K562 (cell line): Measurements from ENCODE around the gene ERI2. TPM values are rescaled to one million over a fixed set of nuclear protein-coding genes. Genes with fewer than 3 reads are reported as not detected.
A peak's percentile ranks its signal among the peaks of the same experiment; 100 is the strongest.

Experiments
- BRD4 ChIP-seq: fragments of 200-600 bp; sonication (generic); IDR thresholded peaks from 2 replicates; pipeline ENCODE4 v1.6.1; 2017; ENCODE audit warnings: inconsistent platforms
- CREB1 ChIP-seq, 2 experiments: sonication (generic) in 1 of 2; formaldehyde crosslinking in 1 of 2; IDR thresholded peaks; 2 replicates each; pipeline versions ENCODE4 v1.6.1 to v1.8.0; 2012 to 2022; ENCODE audit warnings: inconsistent platforms in 1 of 2, mild to moderate bottlenecking in 1 of 2, missing genetic modification reagents in 1 of 2, moderate library complexity in 1 of 2
- GATA2 ChIP-seq: sonication (generic); formaldehyde crosslinking; IDR thresholded peaks from 2 replicates; pipeline ENCODE4 v1.4.0; 2020; ENCODE audit warnings: mild to moderate bottlenecking, missing genetic modification reagents
- GATAD2A ChIP-seq: fragments of 450-650 bp; IDR thresholded peaks from 2 replicates; pipeline ENCODE4 v1.6.1; 2017
- MCM5 ChIP-seq: fragments of 450-650 bp; IDR thresholded peaks from 2 replicates; pipeline ENCODE4 v1.6.1; 2016; ENCODE audit warnings: low read depth
- MCM7 ChIP-seq, 2 experiments: fragments of 450-650 bp; IDR thresholded peaks; 2 replicates each; pipeline ENCODE4 v1.6.1; 2016 to 2018
- PTTG1 ChIP-seq: fragments of 450-650 bp; IDR thresholded peaks from 2 replicates; pipeline ENCODE4 v1.6.1; 2016; ENCODE audit warnings: low read depth, mild to moderate bottlenecking, missing genetic modification characterization, missing compliant biosample characterization
- SIX5 ChIP-seq, 2 experiments: IDR thresholded peaks; 2 replicates each; pipeline ENCODE4 v1.6.1; 2011; ENCODE audit warnings: low read length in 2 of 2, borderline replicate concordance in 1 of 2, low read depth in 1 of 2, mild to moderate bottlenecking in 1 of 2, moderate library complexity in 1 of 2; ENCODE audit not compliant: insufficient read depth in 1 of 2
- SP1 ChIP-seq: sonication (generic); formaldehyde crosslinking; IDR thresholded peaks from 2 replicates; pipeline ENCODE4 v1.8.1; 2022; ENCODE audit warnings: mild to moderate bottlenecking, missing genetic modification reagents
- SRSF7 ChIP-seq: fragments of 200-400 bp; formaldehyde crosslinking; optimal IDR thresholded peaks from 2 replicates; pipeline ENCODE3; 2017; ENCODE audit warnings: mild to moderate bottlenecking, low read depth, low read length
- ZFP30 ChIP-seq: fragments of 250-450 bp; sonication (Bioruptor Pico); IDR thresholded peaks from 2 replicates; pipeline ENCODE4 v1.8.0; 2022; ENCODE audit warnings: moderate library complexity, mild to moderate bottlenecking, inconsistent platforms, borderline replicate concordance
- ZFPM2 ChIP-seq: fragments of 250-450 bp; sonication (Bioruptor Pico); IDR thresholded peaks from 2 replicates; pipeline ENCODE4 v1.5.1; 2022; ENCODE audit warnings: mild to moderate bottlenecking
- ZNF778 ChIP-seq: fragments of 450-650 bp; formaldehyde crosslinking; IDR thresholded peaks from 2 replicates; pipeline ENCODE4 v1.4.0; 2020; ENCODE audit warnings: mild to moderate bottlenecking, moderate library complexity
- polyA plus RNA-seq, 8 experiments: library from polyadenylated mRNA; depleted of rRNA in 4 of 8; stranded (reverse) in 5 of 8; unstranded in 3 of 8; fragments of >200 nt; fragmentation: Nextera tagmentation in 2 of 8; fragmentation: Illumina TruSeq in 1 of 8; extraction: Ambion mirVana in 2 of 8; extraction: Trizol in 1 of 8; gene quantifications; 2 replicates each; pipeline versions ENCODE4 v1.2.1 to v1.2.3, GENCODE V29; 2011 to 2014; ENCODE audit warnings: inconsistent platforms in 1 of 8, missing spikeins in 1 of 8
- total RNA-seq, 7 experiments: library from RNA; depleted of rRNA in 6 of 7; stranded (reverse); fragments of >200 nt in 6 of 7; fragmentation: Illumina TruSeq in 2 of 7; extraction: Trizol in 2 of 7; gene quantifications; 2 replicates each; pipeline versions ENCODE4 v1.2.1 to v1.2.3, GENCODE V29; 2011 to 2021; ENCODE audit warnings: low replicate concordance in 1 of 7
- TF ChIP-seq, protein P1 (sequence below): fragments of 450-650 bp; IDR thresholded peaks from one replicate; pipeline ENCODE4 v1.6.1; 2018; ENCODE audit warnings: mild to moderate bottlenecking, moderate library complexity; ENCODE audit not compliant: partially characterized antibody
- TF ChIP-seq, protein P2 (sequence below): fragments of 250-450 bp; sonication (Bioruptor Pico); IDR thresholded peaks from 2 replicates; pipeline ENCODE4 v1.8.0; 2022; ENCODE audit warnings: moderate library complexity, mild to moderate bottlenecking, inconsistent platforms
- TF ChIP-seq, protein P3 (sequence below): fragments of 250-450 bp; sonication (Bioruptor Pico); IDR thresholded peaks from 2 replicates; pipeline ENCODE4 v1.8.0; 2021; ENCODE audit warnings: mild to moderate bottlenecking, moderate library complexity
- TF ChIP-seq, protein P4 (sequence below): fragments of 200-400 bp; formaldehyde crosslinking; IDR thresholded peaks from 2 replicates; pipeline ENCODE4 v1.6.1; 2017; ENCODE audit warnings: mild to moderate bottlenecking, low read depth, low read length, moderate library complexity
- TF ChIP-seq, protein P5 (sequence below): fragments of 450-650 bp; IDR thresholded peaks from 2 replicates; pipeline ENCODE4 v1.6.1; 2016; ENCODE audit warnings: low read depth, mild to moderate bottlenecking, moderate library complexity

Gene ERI2
- total and polyA plus RNA-seq, 9 of the 15 experiments (the other 6 are each of a cell fraction or from before 2014, with no cell fraction given) = 23.3 to 57.0 (median 48.1) TPM

DNA sequence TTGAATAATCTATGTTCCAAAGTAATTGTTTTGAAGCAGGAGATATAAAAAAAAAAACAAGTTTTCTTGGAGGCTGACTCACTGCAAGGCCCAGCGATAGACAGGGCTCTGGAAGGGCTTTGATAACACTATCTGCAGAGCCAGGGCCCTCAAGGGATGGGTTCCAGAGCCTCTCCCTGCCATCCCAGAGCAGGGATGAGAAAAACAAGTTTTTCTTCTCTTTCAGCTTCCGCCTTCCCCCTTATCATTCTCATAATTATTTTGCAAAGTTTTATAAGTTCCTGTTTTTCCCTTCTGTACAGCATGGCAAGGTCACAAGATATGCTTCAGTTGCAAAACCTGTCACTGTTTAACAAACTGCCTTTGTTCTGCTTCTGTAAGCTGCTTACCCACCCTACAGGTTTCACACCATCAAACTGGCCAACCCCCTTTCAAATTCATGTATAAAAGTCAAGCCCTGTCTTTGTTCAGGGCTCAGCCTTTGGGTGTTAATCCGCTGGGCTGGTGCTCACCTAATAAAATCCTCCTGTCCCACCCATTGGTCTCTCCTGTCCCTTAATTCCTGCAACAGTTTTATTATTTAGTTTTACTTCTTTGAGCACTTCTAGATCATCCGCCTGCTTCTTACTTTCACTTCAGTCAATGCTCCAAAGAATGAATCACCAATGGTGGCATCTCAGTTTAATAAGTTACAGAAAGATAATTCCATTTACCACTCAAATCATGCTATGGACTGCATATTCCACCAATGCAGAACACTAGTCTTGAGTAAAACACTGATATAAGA is 59.0 kb downstream of the ERI2 start (continued):
- TF ChIP-seq, protein P1, sequence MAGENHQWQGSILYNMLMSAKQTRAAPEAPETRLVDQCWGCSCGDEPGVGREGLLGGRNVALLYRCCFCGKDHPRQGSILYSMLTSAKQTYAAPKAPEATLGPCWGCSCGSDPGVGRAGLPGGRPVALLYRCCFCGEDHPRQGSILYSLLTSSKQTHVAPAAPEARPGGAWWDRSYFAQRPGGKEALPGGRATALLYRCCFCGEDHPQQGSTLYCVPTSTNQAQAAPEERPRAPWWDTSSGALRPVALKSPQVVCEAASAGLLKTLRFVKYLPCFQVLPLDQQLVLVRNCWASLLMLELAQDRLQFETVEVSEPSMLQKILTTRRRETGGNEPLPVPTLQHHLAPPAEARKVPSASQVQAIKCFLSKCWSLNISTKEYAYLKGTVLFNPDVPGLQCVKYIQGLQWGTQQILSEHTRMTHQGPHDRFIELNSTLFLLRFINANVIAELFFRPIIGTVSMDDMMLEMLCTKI = no peak
- TF ChIP-seq CREB1 (IDR thresholded peaks at IDR 0.05) (no peak), CREB1 (CRISPR knock-in tag; IDR thresholded peaks at IDR 0.05) (no peak), SIX5 (IDR thresholded peaks at IDR 0.05; ENCODE audit: borderline replicate concordance in 1 of 2, insufficient read depth in 1 of 2, low read depth in 1 of 2, low read length in 2 of 2) (no peak), MCM5 (no peak), ZFPM2 (no peak), MCM7 (IDR thresholded peaks at IDR 0.05) (no peak), ZFP30 (CRISPR knock-in tag) (no peak), SRSF7 (no peak), GATA2 (CRISPR knock-in tag) (peak; percentile 94), PTTG1 (tag) (no peak), ZNF778 (CRISPR knock-in tag) (no peak), SP1 (CRISPR knock-in tag) (peak; percentile 57; the same call in 1 of the 2 replicates), GATAD2A (no peak), BRD4 (no peak; the same call in 1 of the 2 replicates)
- TF ChIP-seq, protein P2, sequence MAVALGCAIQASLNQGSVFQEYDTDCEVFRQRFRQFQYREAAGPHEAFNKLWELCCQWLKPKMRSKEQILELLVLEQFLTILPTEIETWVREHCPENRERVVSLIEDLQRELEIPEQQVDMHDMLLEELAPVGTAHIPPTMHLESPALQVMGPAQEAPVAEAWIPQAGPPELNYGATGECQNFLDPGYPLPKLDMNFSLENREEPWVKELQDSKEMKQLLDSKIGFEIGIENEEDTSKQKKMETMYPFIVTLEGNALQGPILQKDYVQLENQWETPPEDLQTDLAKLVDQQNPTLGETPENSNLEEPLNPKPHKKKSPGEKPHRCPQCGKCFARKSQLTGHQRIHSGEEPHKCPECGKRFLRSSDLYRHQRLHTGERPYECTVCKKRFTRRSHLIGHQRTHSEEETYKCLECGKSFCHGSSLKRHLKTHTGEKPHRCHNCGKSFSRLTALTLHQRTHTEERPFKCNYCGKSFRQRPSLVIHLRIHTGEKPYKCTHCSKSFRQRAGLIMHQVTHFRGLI (CRISPR knock-in tag) = peak; percentile 22; the same call in 1 of the 2 replicates
- TF ChIP-seq, protein P3, sequence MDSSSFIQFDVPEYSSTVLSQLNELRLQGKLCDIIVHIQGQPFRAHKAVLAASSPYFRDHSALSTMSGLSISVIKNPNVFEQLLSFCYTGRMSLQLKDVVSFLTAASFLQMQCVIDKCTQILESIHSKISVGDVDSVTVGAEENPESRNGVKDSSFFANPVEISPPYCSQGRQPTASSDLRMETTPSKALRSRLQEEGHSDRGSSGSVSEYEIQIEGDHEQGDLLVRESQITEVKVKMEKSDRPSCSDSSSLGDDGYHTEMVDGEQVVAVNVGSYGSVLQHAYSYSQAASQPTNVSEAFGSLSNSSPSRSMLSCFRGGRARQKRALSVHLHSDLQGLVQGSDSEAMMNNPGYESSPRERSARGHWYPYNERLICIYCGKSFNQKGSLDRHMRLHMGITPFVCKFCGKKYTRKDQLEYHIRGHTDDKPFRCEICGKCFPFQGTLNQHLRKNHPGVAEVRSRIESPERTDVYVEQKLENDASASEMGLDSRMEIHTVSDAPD = no peak
- TF ChIP-seq, protein P4, sequence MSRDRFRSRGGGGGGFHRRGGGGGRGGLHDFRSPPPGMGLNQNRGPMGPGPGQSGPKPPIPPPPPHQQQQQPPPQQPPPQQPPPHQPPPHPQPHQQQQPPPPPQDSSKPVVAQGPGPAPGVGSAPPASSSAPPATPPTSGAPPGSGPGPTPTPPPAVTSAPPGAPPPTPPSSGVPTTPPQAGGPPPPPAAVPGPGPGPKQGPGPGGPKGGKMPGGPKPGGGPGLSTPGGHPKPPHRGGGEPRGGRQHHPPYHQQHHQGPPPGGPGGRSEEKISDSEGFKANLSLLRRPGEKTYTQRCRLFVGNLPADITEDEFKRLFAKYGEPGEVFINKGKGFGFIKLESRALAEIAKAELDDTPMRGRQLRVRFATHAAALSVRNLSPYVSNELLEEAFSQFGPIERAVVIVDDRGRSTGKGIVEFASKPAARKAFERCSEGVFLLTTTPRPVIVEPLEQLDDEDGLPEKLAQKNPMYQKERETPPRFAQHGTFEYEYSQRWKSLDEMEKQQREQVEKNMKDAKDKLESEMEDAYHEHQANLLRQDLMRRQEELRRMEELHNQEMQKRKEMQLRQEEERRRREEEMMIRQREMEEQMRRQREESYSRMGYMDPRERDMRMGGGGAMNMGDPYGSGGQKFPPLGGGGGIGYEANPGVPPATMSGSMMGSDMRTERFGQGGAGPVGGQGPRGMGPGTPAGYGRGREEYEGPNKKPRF = no peak
- TF ChIP-seq, protein P5, sequence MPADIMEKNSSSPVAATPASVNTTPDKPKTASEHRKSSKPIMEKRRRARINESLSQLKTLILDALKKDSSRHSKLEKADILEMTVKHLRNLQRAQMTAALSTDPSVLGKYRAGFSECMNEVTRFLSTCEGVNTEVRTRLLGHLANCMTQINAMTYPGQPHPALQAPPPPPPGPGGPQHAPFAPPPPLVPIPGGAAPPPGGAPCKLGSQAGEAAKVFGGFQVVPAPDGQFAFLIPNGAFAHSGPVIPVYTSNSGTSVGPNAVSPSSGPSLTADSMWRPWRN = 0 out of 2 replicates have a peak, but pooled peaks have one; percentile 37
